Hepatic stellate cell (primary cell): ENCODE measurements around the gene CFAP92.
"Not testable (repeated sequence)": the region's sequence is repeated elsewhere in the genome, so short reads cannot be mapped to it uniquely, and the experiment has no call there.

ENCODE experiments used
- DNase-seq: peaks from one replicate; pipeline ENCODE4 v3.0.0; 2011; ENCODE audit warnings: low spot score

The CFAP92 gene

GRCh38 chr3:128936341-128936740 is 57.5 kb downstream of the CFAP92 start:
- DNase-seq, result no peak

DNA sequence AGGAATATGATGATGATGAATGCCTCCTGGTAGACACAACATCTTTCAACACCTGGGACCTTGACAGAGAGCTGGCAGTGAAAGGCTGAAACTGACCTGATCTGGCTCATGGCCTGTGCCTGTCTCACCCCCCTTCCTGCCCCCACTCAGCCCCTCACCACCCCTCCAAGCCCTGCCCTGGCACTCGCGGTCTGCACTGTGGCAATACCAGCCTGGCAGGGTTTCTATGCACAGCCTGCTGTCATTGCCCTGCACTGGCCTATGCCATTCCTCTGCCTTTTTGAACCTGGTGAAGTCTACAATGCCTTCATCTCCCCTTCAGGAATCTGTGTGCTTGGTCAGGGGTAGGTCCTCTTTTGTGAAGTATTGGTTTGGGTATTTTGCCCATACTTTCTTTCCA is 58.0 kb downstream of the CFAP92 start:
- no peak for DNase-seq

- no peak for DNase-seq
These were observed 60.0 kb downstream of the CFAP92 start for GRCh38 chr3:128933922-128934253.

GRCh38 chr3:128933213-128933921 is 60.5 kb downstream of the CFAP92 start:
- DNase-seq, result no peak

GRCh38 chr3:128932516-128933212 is 61.2 kb downstream of the CFAP92 start:
- DNase-seq, result no peak

DNA sequence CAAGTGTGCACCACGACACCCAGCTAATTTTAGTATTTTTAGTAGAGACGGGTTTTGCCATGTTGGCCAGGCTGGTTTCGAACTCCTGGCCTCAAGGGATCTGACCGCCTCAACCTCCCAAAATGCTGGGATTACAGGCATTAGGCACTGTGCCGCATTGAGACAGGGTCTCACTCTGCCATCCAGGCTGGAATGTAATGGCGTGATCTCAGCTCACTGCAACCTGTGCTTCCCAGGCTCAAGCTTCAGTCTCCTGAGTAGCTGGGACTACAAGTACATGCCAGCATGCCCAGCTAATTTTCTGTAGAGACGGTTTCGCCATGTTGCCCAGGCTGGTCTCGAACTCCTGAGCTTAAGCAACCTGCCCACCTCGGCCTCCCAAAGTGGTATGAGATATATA is 62.8 kb downstream of the CFAP92 start:
- no peak for DNase-seq

GRCh38 chr3:128929364-128929763 is 64.5 kb downstream of the CFAP92 start:
- DNase-seq, result no peak

DNA sequence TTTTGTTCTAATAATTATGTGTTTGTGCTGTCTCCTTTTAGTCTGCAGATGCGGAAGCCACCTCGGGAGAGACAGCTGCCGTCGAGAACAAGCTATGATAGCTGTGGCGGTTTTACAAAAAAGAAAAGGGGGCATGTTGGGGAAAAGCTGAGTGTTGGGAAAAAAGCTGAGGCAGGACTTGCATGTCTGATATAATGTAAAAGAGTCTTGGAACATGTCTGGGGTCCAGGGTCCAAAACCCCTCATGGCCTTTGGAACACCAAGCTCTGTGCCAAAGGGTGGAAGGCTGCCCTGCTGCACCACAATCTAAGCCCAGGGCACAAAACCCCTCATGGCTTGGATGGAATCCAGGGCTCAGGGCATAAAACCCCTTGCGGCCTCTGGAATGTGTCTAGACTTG is 69.9 kb downstream of the CFAP92 start:
- DNase-seq, result not testable (repeated sequence)

GRCh38 chr3:128923576-128923975 is 70.3 kb downstream of the CFAP92 start:
- no peak for DNase-seq

DNA sequence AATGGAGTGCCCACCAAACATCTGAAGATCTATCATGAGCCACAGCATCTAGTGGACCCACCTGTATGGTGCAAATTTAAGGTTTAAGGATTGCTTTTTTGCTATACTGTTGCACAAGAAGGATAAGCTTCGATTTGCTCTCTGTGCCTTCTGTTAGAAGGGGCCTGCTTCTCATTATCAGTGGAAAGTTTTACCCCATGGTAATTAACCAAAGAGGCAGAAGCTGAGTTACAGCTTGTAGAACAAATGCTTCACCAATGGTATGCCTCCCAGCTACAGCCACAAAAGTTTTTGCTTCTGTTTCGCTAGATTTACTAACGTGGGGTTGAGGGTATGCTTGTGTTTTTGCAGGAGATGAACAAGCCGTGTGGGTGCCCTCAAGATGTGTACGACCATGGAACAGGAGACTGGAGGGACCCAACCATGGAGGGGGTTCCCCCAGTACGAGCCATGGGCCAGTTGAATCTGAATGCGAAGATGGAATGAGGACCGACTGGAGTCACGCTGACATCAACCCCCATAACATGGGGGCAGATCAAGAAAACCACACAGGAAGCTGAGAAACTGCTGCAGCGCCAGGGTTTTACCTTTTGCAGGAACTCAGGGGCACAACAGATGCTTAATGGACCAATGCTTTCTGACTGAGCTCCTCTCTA is 70.9 kb downstream of the CFAP92 start:
- no peak for DNase-seq

DNA sequence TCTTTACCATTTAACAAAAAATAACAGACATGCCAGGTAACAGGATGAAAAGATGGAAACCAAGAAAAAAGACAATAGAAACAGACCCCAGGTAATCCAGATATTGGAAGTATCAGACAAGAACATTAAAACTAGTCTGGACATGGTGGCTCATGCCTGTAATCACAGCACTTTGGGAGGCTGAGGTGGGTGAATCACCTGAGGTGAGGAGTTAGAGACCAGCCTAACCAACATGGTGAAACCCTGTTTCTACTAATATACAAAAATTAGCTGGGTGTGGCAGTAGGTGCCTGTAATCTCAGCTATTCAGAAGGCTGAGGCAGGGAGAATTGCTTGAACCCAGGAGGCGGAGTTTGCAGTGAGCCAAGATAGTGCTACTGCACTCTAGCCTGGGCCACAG is 73.9 kb downstream of the CFAP92 start:
- no peak for DNase-seq

DNA sequence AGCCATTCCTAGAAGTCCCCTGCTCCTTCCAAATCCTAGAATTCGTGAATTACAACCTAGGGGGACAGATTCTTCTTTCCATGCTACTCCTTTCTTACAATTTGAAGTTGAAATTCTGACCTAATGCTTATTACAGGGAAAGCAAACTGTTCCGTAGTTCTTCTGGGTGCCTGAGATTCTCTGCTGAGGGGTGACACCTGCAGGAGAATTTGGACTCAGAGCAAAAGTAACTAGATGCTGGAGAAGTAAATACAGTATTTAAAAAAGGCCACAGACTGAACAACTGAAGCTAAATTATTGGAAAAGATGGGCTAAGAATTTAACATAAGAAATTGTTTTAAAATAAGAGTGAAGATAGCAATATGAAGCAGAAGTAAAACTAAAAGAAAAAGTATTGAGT is 76.6 kb downstream of the CFAP92 start:
- no peak for DNase-seq

GRCh38 chr3:128914966-128915645 is 78.8 kb downstream of the CFAP92 start:
- no peak for DNase-seq

- DNase-seq, result no peak
These were observed 82.0 kb downstream of the CFAP92 start for GRCh38 chr3:128911911-128912310.

DNA sequence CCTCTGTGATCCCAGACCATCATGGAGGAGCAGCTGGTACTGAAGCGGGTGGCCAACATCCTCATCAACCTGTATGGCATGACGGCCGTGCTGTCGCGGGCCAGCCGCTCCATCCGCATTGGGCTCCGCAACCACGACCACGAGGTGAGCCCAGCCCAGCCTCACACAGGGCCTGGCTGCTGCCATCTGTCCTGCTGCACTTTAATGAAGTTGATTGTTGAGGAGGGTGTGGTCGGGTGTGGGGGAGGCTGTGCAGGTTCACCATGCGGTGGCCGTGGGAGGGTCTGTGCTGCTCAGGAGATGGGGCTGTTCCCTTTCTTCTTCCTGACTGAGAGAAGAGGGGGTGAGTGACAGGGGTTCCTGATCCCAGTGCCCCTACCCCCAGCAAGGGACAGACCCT is 83.9 kb downstream of the CFAP92 start:
- no peak for DNase-seq

DNA sequence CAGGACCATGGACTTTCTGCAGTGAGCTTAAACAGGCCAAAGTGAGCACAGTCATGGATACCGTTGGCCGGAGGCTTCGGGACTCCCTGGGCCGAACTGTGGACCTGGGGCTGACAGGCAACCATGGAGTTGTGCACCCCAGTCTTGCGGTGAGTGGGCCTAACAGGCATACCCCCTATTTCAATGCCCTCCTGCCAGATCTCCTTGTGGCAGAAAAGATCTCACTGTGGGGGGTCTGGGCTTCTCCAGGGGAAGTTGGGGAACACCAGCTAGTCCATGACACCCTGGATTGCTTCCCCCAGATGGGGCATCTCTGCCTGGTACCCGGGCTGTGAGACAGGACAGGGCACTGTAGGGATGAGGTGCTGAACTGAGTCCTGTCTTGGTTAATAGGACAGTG is 84.9 kb downstream of the CFAP92 start:
- DNase-seq, result no peak

- no peak for DNase-seq
These were observed 86.0 kb downstream of the CFAP92 start for GRCh38 chr3:128907706-128908445.

GRCh38 chr3:128906804-128907525 is 86.9 kb downstream of the CFAP92 start:
- DNase-seq, result no peak

GRCh38 chr3:128906031-128906803 is 87.7 kb downstream of the CFAP92 start:
- DNase-seq, result no peak

GRCh38 chr3:128903501-128903900 is 90.4 kb downstream of the CFAP92 start:
- DNase-seq, result no peak

GRCh38 chr3:128902426-128902825 is 91.5 kb downstream of the CFAP92 start:
- DNase-seq, result no peak
